CD8-positive, alpha-beta memory T cell (primary cell): ENCODE results near the gene CCM2. TPM values are rescaled to one million over a fixed set of nuclear protein-coding genes. Genes with fewer than 3 reads are reported as not detected.
"Not testable (repeated sequence)": the region's sequence is repeated elsewhere in the genome, so short reads cannot be mapped to it uniquely, and the experiment has no call there.

Experiments
- CTCF ChIA-PET: fragments of 350-600 bp; sonication (Branson Sonifier 250); formaldehyde crosslinking; loops from one replicate; lab custom pipeline; 2021; ENCODE audit warnings: antibody characterized with exemption; lab: Charles Lee
- POLR2A ChIA-PET: fragments of 350-600 bp; sonication (Branson Sonifier 250); formaldehyde crosslinking; loops from one replicate; lab custom pipeline; 2021; ENCODE audit warnings: antibody characterized with exemption; lab: Charles Lee
- DNase-seq, 5 donors: peaks; one replicate each; pipeline versions ENCODE4 v3.0.0 to v3.0.0-alpha.2; 2020 to 2022; ENCODE audit warnings: mixed read lengths in 1 of 5
- H3K27ac ChIP-seq: one replicate; pipeline ENCODE4 v1.7.0; 2013; ENCODE audit warnings: low read depth, mild to moderate bottlenecking, low read length, moderate library complexity
- H3K27me3 ChIP-seq: 2 replicates; pipeline ENCODE4 v1.7.0; 2013; ENCODE audit warnings: low read length, mild to moderate bottlenecking; ENCODE audit not compliant: insufficient read depth, poor library complexity, severe bottlenecking
- H3K36me3 ChIP-seq: 2 replicates; pipeline ENCODE4 v1.7.0; 2013; ENCODE audit warnings: mild to moderate bottlenecking, low read length, moderate library complexity; ENCODE audit not compliant: insufficient read depth
- H3K4me1 ChIP-seq: 2 replicates; pipeline ENCODE4 v1.7.0; 2013; ENCODE audit warnings: mild to moderate bottlenecking, low read length, moderate library complexity; ENCODE audit not compliant: insufficient read depth
- H3K4me3 ChIP-seq: 2 replicates; pipeline ENCODE4 v1.7.0; 2013; ENCODE audit warnings: mild to moderate bottlenecking, low read length
- H3K9me3 ChIP-seq: 2 replicates; pipeline ENCODE4 v1.7.0; 2013; ENCODE audit warnings: mild to moderate bottlenecking, low read length
- H3K27ac Mint-ChIP-seq, 8 donors: one replicate each; pipeline ENCODE4 v1.8.0; 2020 to 2021; ENCODE audit warnings: mixed read lengths in 8 of 8, mild to moderate bottlenecking in 6 of 8, inconsistent platforms in 3 of 8, moderate library complexity in 3 of 8
- H3K27me3 Mint-ChIP-seq, 2 donors: one replicate each; pipeline ENCODE4 v1.8.0; 2020 to 2021; ENCODE audit warnings: mixed read lengths in 2 of 2, mild to moderate bottlenecking in 1 of 2, moderate library complexity in 1 of 2
- H3K36me3 Mint-ChIP-seq, 3 donors: one replicate each; pipeline ENCODE4 v1.8.0; 2020 to 2021; ENCODE audit warnings: mixed read lengths in 3 of 3, inconsistent platforms in 1 of 3, mild to moderate bottlenecking in 1 of 3
- H3K4me1 Mint-ChIP-seq, 3 donors: one replicate each; pipeline ENCODE4 v1.8.0; 2020 to 2021; ENCODE audit warnings: mixed read lengths in 3 of 3, inconsistent platforms in 1 of 3, mild to moderate bottlenecking in 1 of 3
- H3K4me3 Mint-ChIP-seq, 7 donors: one replicate each; pipeline ENCODE4 v1.8.0; 2020 to 2021; ENCODE audit warnings: mixed read lengths in 7 of 7, mild to moderate bottlenecking in 6 of 7, moderate library complexity in 4 of 7, inconsistent platforms in 2 of 7
- H3K9me3 Mint-ChIP-seq, 5 donors: one replicate each; pipeline ENCODE4 v1.8.0; 2020 to 2022; ENCODE audit warnings: mixed read lengths in 5 of 5, mild to moderate bottlenecking in 3 of 5, moderate library complexity in 2 of 5, inconsistent platforms in 1 of 5
- polyA plus RNA-seq: library from polyadenylated mRNA; unstranded; fragments of 300-500 nt; fragmentation: Illumina TruSeq; gene quantifications from one replicate; pipeline ENCODE4 v1.2.3, GENCODE V29; 2021
- total RNA-seq, 2 experiments: library from RNA; stranded (reverse); gene quantifications; one replicate each; pipeline ENCODE4 v1.2.3, GENCODE V29; 2021

The CCM2 gene
- total and polyA plus RNA-seq, 3 experiments from 2014 or later, result 70.6 to 81.1 (median 74.8) TPM

DNA sequence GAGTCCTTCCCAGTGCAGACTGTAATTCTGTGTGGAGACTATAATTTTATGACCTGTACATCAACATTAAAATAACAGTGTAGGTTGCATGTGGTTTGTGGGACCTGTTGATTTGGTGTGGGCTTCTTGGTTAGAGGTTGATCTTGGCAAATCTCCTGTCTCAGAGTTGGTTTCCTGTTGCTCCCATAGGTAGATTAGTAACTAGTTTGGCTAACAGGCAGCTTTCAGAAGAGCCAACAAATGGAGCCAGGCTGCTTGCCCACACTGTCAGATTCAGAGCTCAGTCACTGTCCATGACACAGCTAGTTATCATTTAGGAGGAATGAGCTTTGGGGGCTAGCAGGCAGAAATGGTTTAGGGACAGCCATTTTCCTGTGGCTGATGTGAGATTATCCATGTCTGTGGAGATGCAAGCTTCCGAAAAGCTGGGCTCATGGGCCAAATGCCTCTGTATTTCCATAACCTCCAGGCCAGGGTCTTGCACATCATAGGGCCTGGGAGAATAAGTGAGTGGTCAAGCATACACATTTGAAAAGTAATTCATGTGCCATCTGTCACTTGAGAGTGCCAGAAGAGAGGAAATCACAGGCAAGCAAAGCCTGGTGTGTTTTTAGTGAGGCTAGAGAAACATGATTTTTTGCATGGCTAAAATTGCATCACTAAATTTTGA is 33.4 kb downstream of the CCM2 start:
- Mint-ChIP-seq H3K27me3 (no peaks in the 10 kb centered on the region), H3K9me3 (no peaks in the 10 kb centered on the region), H3K36me3 (peaks cover 9 to 74% (median 14%) of the 10 kb centered on the region in 3 donors), H3K4me3 (peak overlapping the region; percentile 68 to 92 (median 80)), H3K27ac (peak overlapping the region; percentile 71 to 94 (median 84)), H3K4me1 (peaks cover 73 to 88% (median 82%) of the 10 kb centered on the region in 3 donors)
- POLR2A ChIA-PET, result interaction anchor here (0.9 to 1.2 kb wide), 3 partner anchors 14 to 59 kb away, joined by 3 to 6 read pairs (median 6); partner anchors contain the start of gene CCM2
- DNase-seq, result peak in 2 of 5 donors; percentile 24 to 33
- Histone ChIP-seq H3K27ac (peak overlapping the region; percentile 4), H3K4me1 (peaks cover 84% of the 10 kb centered on the region), H3K4me3 (peak overlapping the region; percentile 48), H3K36me3 (peaks cover 9% of the 10 kb centered on the region), H3K9me3 (no peaks in the 10 kb centered on the region), H3K27me3 (no peaks in the 10 kb centered on the region)
- CTCF ChIA-PET, result interaction anchor here (0.8 to 5.1 kb wide), 6 partner anchors 19 to 60 kb away, joined by 3 to 22 read pairs (median 5); partner anchors contain the start of gene MYO1G

- no peak overlapping the region for H3K27ac ChIP-seq
- Mint-ChIP-seq H3K9me3 (no peaks in the 10 kb centered on the region), H3K27me3 (no peaks in the 10 kb centered on the region), H3K36me3 (peaks cover 8 to 74% (median 19%) of the 10 kb centered on the region in 3 donors), H3K4me3 (peak overlapping the region; percentile 68 to 92 (median 80)), H3K4me1 (peaks cover 78 to 89% (median 84%) of the 10 kb centered on the region in 3 donors), H3K27ac (peak overlapping the region; percentile 71 to 94 (median 84))
- peaks cover 14% of the 10 kb centered on the region for H3K36me3 ChIP-seq
- DNase-seq, result no peak
- no peak overlapping the region for H3K4me3 ChIP-seq
- no peaks in the 10 kb centered on the region for H3K27me3 ChIP-seq
- ChIA-PET POLR2A (interaction anchor here (0.9 kb wide), 2 partner anchors 34 to 60 kb away, joined by 3 to 6 read pairs; partner anchors contain the start of gene CCM2), CTCF (interaction anchor here (1.0 to 5.1 kb wide), 7 partner anchors 18 to 177 kb away, joined by 3 to 22 read pairs (median 5); partner anchors contain the start of gene MYO1G)
- peaks cover 86% of the 10 kb centered on the region for H3K4me1 ChIP-seq
- no peaks in the 10 kb centered on the region for H3K9me3 ChIP-seq
Measured at GRCh38 chr7:45033931-45034290, 33.9 kb downstream of the CCM2 start.

GRCh38 chr7:45034710-45035109 is 34.7 kb downstream of the CCM2 start:
- not testable (repeated sequence) for H3K27ac ChIP-seq, H3K4me3 ChIP-seq, H3K9me3 Mint-ChIP-seq, H3K9me3 ChIP-seq, H3K27me3 ChIP-seq, DNase-seq, H3K27me3 Mint-ChIP-seq
- peak overlapping the region in 6 of 8 donors; percentile 40 to 81 (median 68) for H3K27ac Mint-ChIP-seq
- peaks cover 73 to 85% (median 82%) of the 10 kb centered on the region in 3 donors for H3K4me1 Mint-ChIP-seq
- ChIA-PET CTCF (interaction anchor here (1.0 to 5.1 kb wide), 6 partner anchors 33 to 178 kb away, joined by 3 to 22 read pairs (median 4); no protein-coding TSS in a partner anchor), POLR2A (interaction anchor here (0.7 kb wide), 1 partner anchor 431 kb away, joined by 8 read pairs; no protein-coding TSS in a partner anchor)
- peak overlapping the region in 1 of 7 donors; percentile 74 for H3K4me3 Mint-ChIP-seq
- H3K4me1 ChIP-seq, result peaks cover 81% of the 10 kb centered on the region
- H3K36me3 Mint-ChIP-seq, result peaks cover 0 to 72% (median 17%) of the 10 kb centered on the region in 3 donors
- peaks cover 21% of the 10 kb centered on the region for H3K36me3 ChIP-seq

DNA sequence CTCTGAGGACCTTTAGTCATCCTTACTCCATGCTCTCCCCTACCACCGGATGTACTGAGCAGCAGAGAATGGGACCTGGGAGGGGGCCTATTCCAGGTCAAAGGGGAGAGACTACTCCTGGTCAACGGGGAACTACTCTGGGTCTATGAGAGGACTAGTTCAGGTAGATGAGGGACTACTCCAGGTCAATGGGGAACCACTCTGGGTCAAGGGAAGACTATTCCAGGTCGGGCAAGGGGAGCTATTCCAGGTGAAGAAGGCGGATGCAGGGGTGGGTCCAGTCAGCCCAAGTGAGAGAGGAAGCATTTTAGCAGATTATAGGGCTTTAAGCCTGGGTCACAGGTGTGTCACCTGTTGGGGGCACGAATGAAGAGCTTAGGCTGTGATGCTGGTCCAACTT is 35.4 kb downstream of the CCM2 start:
- Histone ChIP-seq H3K4me1 (peaks cover 74% of the 10 kb centered on the region), H3K9me3 (no peaks in the 10 kb centered on the region), H3K27me3 (no peaks in the 10 kb centered on the region), H3K27ac (no peak overlapping the region), H3K36me3 (peaks cover 24% of the 10 kb centered on the region), H3K4me3 (peak overlapping the region; percentile 45)
- no peak for DNase-seq
- peaks cover 0 to 69% (median 18%) of the 10 kb centered on the region in 3 donors for H3K36me3 Mint-ChIP-seq
- no peaks in the 10 kb centered on the region for H3K27me3 Mint-ChIP-seq
- no peaks in the 10 kb centered on the region for H3K9me3 Mint-ChIP-seq
- H3K27ac Mint-ChIP-seq, result peak overlapping the region; percentile 2 to 98 (median 83)
- POLR2A ChIA-PET, result interaction anchor here (0.9 to 1.7 kb wide), 3 partner anchors 57 to 75 kb away, joined by 3 to 4 read pairs (median 3); partner anchors contain the start of gene MYO1G
- CTCF ChIA-PET, result interaction anchor here (0.8 to 5.1 kb wide), 6 partner anchors 13 to 100 kb away, joined by 3 to 22 read pairs (median 3); no protein-coding TSS in a partner anchor
- H3K4me3 Mint-ChIP-seq, result peak overlapping the region in 6 of 7 donors; percentile 43 to 85 (median 80)
- H3K4me1 Mint-ChIP-seq, result peaks cover 69 to 81% (median 78%) of the 10 kb centered on the region in 3 donors

GRCh38 chr7:45035893-45036292 is 35.9 kb downstream of the CCM2 start:
- Mint-ChIP-seq H3K27me3 (no peaks in the 10 kb centered on the region), H3K27ac (peak overlapping the region; percentile 71 to 99 (median 94)), H3K4me1 (peaks cover 71 to 84% (median 79%) of the 10 kb centered on the region in 3 donors), H3K36me3 (peaks cover 0 to 74% (median 21%) of the 10 kb centered on the region in 3 donors), H3K4me3 (peak overlapping the region; percentile 51 to 87 (median 78)), H3K9me3 (no peaks in the 10 kb centered on the region)
- peak in 1 of 5 donors; percentile 23 for DNase-seq
- Histone ChIP-seq H3K4me3 (peak overlapping the region; percentile 33), H3K36me3 (peaks cover 29% of the 10 kb centered on the region), H3K27me3 (no peaks in the 10 kb centered on the region), H3K27ac (no peak overlapping the region), H3K9me3 (no peaks in the 10 kb centered on the region), H3K4me1 (peaks cover 71% of the 10 kb centered on the region)
- POLR2A ChIA-PET, result interaction anchor here (0.9 to 1.7 kb wide), 3 partner anchors 57 to 75 kb away, joined by 3 to 4 read pairs (median 3); partner anchors contain the start of gene MYO1G
- CTCF ChIA-PET, result interaction anchor here (0.8 to 5.1 kb wide), 5 partner anchors 8 to 100 kb away, joined by 3 to 22 read pairs (median 3); no protein-coding TSS in a partner anchor

DNA sequence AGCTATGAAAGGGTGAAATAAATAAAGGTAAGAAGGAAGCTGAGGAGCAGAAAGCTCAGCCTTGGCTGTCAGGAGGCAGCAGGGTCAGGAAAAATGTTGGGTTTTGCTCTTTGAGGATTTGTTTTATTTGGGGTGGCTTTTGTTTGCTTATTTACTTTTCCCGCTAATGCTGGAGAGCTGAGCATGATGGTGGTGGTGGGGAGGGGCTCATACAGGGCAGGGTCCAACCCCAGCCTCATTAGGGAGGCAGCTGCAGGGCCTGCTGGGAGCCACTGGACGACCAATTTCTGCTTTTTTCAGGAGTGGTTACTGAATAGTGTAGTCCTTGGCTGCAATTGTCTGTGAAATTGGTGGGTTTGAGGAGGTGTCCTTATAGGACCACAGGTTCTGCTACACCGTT is 36.3 kb downstream of the CCM2 start:
- H3K36me3 ChIP-seq, result peaks cover 33% of the 10 kb centered on the region
- H3K4me1 ChIP-seq, result peaks cover 69% of the 10 kb centered on the region
- Mint-ChIP-seq H3K36me3 (peaks cover 0 to 77% (median 25%) of the 10 kb centered on the region in 3 donors), H3K4me1 (peaks cover 75 to 86% (median 82%) of the 10 kb centered on the region in 3 donors), H3K4me3 (peak overlapping the region; percentile 51 to 87 (median 78)), H3K27ac (peak overlapping the region; percentile 71 to 99 (median 94)), H3K9me3 (no peaks in the 10 kb centered on the region), H3K27me3 (no peaks in the 10 kb centered on the region)
- H3K27ac ChIP-seq, result peak overlapping the region; percentile 39
- H3K27me3 ChIP-seq, result no peaks in the 10 kb centered on the region
- ChIA-PET POLR2A (interaction anchor here (1.1 to 1.7 kb wide), 2 partner anchors 58 to 62 kb away, joined by 3 to 4 read pairs; partner anchors contain the start of gene MYO1G), CTCF (interaction anchor here (0.8 to 5.1 kb wide), 4 partner anchors 9 to 100 kb away, joined by 3 to 22 read pairs (median 6); no protein-coding TSS in a partner anchor)
- H3K9me3 ChIP-seq, result no peaks in the 10 kb centered on the region
- H3K4me3 ChIP-seq, result peak overlapping the region; percentile 33
- DNase-seq, result no peak

GRCh38 chr7:45036796-45037195 is 36.8 kb downstream of the CCM2 start:
- peaks cover 74 to 86% (median 84%) of the 10 kb centered on the region in 3 donors for H3K4me1 Mint-ChIP-seq
- DNase-seq, result no peak
- Histone ChIP-seq H3K4me1 (peaks cover 64% of the 10 kb centered on the region), H3K27ac (peak overlapping the region; percentile 39), H3K27me3 (no peaks in the 10 kb centered on the region), H3K9me3 (no peaks in the 10 kb centered on the region), H3K36me3 (peaks cover 38% of the 10 kb centered on the region), H3K4me3 (peak overlapping the region; percentile 33)
- no peaks in the 10 kb centered on the region for H3K27me3 Mint-ChIP-seq
- H3K36me3 Mint-ChIP-seq, result peaks cover 0 to 78% (median 29%) of the 10 kb centered on the region in 3 donors
- H3K4me3 Mint-ChIP-seq, result peak overlapping the region; percentile 51 to 87 (median 78)
- H3K27ac Mint-ChIP-seq, result peak overlapping the region; percentile 71 to 99 (median 94)
- POLR2A ChIA-PET, result interaction anchor here (1.7 kb wide), 1 partner anchor 58 kb away, joined by 4 read pairs; the partner anchor contains the start of gene MYO1G
- CTCF ChIA-PET, result interaction anchor here (1.3 to 5.1 kb wide), 3 partner anchors 9 to 99 kb away, joined by 3 to 22 read pairs (median 10); no protein-coding TSS in a partner anchor
- H3K9me3 Mint-ChIP-seq, result no peaks in the 10 kb centered on the region
